Measurements from ENCODE around the gene KIF5B. TPM values are rescaled to one million over a fixed set of nuclear protein-coding genes. Genes with fewer than 3 reads are reported as not detected.
A peak's percentile ranks its signal among the peaks of the same experiment; 100 is the strongest.

KIF5B gene
- total and polyA plus RNA-seq, 2 of the 8 experiments (the other 6 are each of a cell fraction or from before 2014, with no cell fraction given) = 9.8 to 68.4 TPM

- POLR2A ChIA-PET (ENCODE audit: partially characterized antibody) = interaction anchor here (0.7 to 2.0 kb wide), 6 partner anchors 10 to 91 kb away, joined by 3 to 10 read pairs (median 4); partner anchors contain the start of gene KIF5B
- Histone ChIP-seq H4K20me1 (replicated peaks in 1 of 2; ENCODE audit: control insufficient read depth in 1 of 2, insufficient read depth in 2 of 2, low read length in 2 of 2) (peaks cover 0 to 2% of the 10 kb centered on the region in 2 experiments), H2BK15ac (ENCODE audit: low read length) (0 out of 2 replicates have a peak overlapping the region, but pooled peaks have one; percentile 13), H3K4me2 (ENCODE audit: insufficient read depth in 1 of 2, low read depth in 2 of 2, low read length in 2 of 2) (0 out of 4 replicates have a peak overlapping the region, but pooled peaks of 1 of the 2 experiments have one; percentile 16), H3K79me1 (ENCODE audit: low read depth, low read length) (no peaks in the 10 kb centered on the region), H3K56ac (replicated peaks; ENCODE audit: insufficient read length, low read depth, low read length) (no peak overlapping the region), H2AK5ac (ENCODE audit: low read depth, low read length) (peak overlapping the region; percentile 76; the same call in 1 of the 2 replicates), H2BK12ac (ENCODE audit: low read depth, low read length) (0 out of 2 replicates have a peak overlapping the region, but pooled peaks have one; percentile 42), H3K9ac (replicated peaks in 1 of 4; ENCODE audit: extremely low read depth in 1 of 4, low read depth in 3 of 4, low read length in 3 of 4) (no peak overlapping the region; a peak in 2 of 7 replicates), H3K23ac (ENCODE audit: insufficient read length) (no peak overlapping the region), H3K23me2 (ENCODE audit: low read depth, low read length) (no peaks in the 10 kb centered on the region), H3K4me1 (replicated peaks in 1 of 4; ENCODE audit: control insufficient read depth in 3 of 4, insufficient read depth in 4 of 4, low read length in 3 of 4) (peaks cover 6 to 29% (median 15%) of the 10 kb centered on the region in 4 experiments; a peak in 6 of 7 replicates), H3K27me3 (replicated peaks in 1 of 4; ENCODE audit: control insufficient read depth in 3 of 4, extremely low read depth in 1 of 4, insufficient read depth in 3 of 4, low read length in 3 of 4) (no peaks in the 10 kb centered on the region), H4K8ac (ENCODE audit: extremely low read depth, insufficient read depth, low read length) (no peak overlapping the region), H4K5ac (ENCODE audit: insufficient read length, low read depth, low read length) (no peak overlapping the region), H3K14ac (ENCODE audit: insufficient read length) (no peak overlapping the region), H2AFZ (ENCODE audit: low read length) (no peak overlapping the region), H3K4me3 (ENCODE audit: extremely low read depth in 1 of 4, insufficient read depth in 2 of 4, low read depth in 3 of 4, low read length in 4 of 4) (no peak overlapping the region), H4K91ac (replicated peaks; ENCODE audit: insufficient read length, low read length) (no peak overlapping the region), H3K79me2 (ENCODE audit: control insufficient read depth in 1 of 2, insufficient read depth in 2 of 2, low read length in 2 of 2) (no peaks in the 10 kb centered on the region), H3K4ac (replicated peaks; ENCODE audit: insufficient read length, low read depth, low read length) (no peak overlapping the region), H2BK5ac (ENCODE audit: low read depth, low read length) (peak overlapping the region; percentile 27), H2BK20ac (ENCODE audit: low read length) (no peak overlapping the region), H3K27ac (ENCODE audit: low read depth, low read length) (peak overlapping the region; percentile 53; the same call in 1 of the 2 replicates), H3K36me3 (ENCODE audit: control insufficient read depth in 2 of 4, insufficient read depth in 4 of 4, low read length in 3 of 4) (peaks cover 0 to 4% (median 3%) of the 10 kb centered on the region in 4 experiments; a peak in 3 of 8 replicates), H3K9me3 (ENCODE audit: insufficient read depth in 2 of 2, low read depth in 1 of 2, low read length in 1 of 2) (no peaks in the 10 kb centered on the region), H3K18ac (ENCODE audit: extremely low read depth, low read length) (no peak overlapping the region), H2BK120ac (replicated peaks; ENCODE audit: low read depth, low read length) (no peak overlapping the region)
- DNase-seq (ENCODE audit: low read depth in 1 of 2, low spot score in 2 of 2) (peak in 1 of 2 experiments; percentile 60), FAIRE-seq (no peak)
- TF ChIP-seq POLR2AphosphoS5 (IDR thresholded peaks at IDR 0.05; ENCODE audit: low read depth, low read length) = peak; percentile 81
- TF ChIP-seq RAD21 (IDR thresholded peaks at IDR 0.05 in 1 of 2, conservative IDR thresholded peaks at IDR 0.05 in 1 of 2; ENCODE audit: low read depth in 2 of 2, low read length in 2 of 2) = peak; percentile 13 to 20; a peak in 2 of 4 replicates
- TF ChIP-seq ZNF274 (IDR thresholded peaks at IDR 0.05; ENCODE audit: borderline replicate concordance, extremely low read depth, low read length) = no peak
- CTCF ChIA-PET (ENCODE audit: partially characterized antibody) = interaction anchor here (0.6 to 6.3 kb wide), 16 partner anchors 8 to 203 kb away, joined by 3 to 52 read pairs (median 4); no protein-coding TSS in a partner anchor
- WGBS, 2 experiments (ENCODE audit: extremely low coverage in 1 of 2, insufficient coverage in 1 of 2, insufficient read length in 1 of 2, insufficient replicate concordance in 2 of 2, low coverage in 1 of 2, low lambda C conversion rate in 2 of 2, missing lambda C conversion rate in 1 of 2) = 76% methylated on average over 3 of the region's 3 CpGs; no CpG with 5 or more reads in 1 of the 2 experiments
These were observed 52.0 kb downstream of the KIF5B start for GRCh38 chr10:32004161-32004591.
